Subcutaneous adipose tissue (tissue), 4 donors: Measurements from ENCODE around the gene CNTNAP2. TPM values are rescaled to one million over a fixed set of nuclear protein-coding genes. Genes with fewer than 3 reads are reported as not detected.

Experiments used
- CTCF ChIP-seq: fragments of 450-650 bp; IDR thresholded peaks from one replicate; pipeline ENCODE4 v1.5.1; 2016; ENCODE audit warnings: low read depth, mild to moderate bottlenecking, control low read depth, antibody characterized with exemption, moderate library complexity
- total RNA-seq, 4 donors: library from RNA; depleted of rRNA; stranded (reverse); fragments of >200 nt; gene quantifications; one replicate each; pipeline ENCODE4 v1.1.0, GENCODE V29; 2016

Gene CNTNAP2
- total RNA-seq, 4 donors from 2014 or later: not detected

GRCh38 chr7:147829016-147829415 lies 1712.4 kb downstream of the CNTNAP2 start:
- TF ChIP-seq CTCF: no peak

DNA sequence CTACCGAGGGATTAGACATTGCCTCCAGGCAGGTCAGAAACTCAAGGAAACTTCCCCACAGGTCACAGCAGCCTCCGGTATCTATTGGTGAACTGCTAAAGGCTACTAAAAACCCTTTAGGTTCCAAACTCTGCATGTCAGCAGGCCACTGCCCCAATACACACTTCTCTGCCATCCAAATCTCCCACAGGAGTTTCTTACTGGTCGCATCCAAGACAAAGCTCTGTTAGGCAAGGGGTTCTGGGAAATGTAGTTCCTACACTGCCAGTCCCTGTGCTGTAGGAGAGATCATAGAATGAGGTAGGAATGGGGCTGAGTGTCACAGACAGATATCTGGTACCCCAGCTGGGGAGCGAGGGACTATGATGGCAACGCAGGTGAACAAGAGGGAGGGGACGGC lies 1717.0 kb downstream of the CNTNAP2 start:
- TF ChIP-seq CTCF: no peak

DNA sequence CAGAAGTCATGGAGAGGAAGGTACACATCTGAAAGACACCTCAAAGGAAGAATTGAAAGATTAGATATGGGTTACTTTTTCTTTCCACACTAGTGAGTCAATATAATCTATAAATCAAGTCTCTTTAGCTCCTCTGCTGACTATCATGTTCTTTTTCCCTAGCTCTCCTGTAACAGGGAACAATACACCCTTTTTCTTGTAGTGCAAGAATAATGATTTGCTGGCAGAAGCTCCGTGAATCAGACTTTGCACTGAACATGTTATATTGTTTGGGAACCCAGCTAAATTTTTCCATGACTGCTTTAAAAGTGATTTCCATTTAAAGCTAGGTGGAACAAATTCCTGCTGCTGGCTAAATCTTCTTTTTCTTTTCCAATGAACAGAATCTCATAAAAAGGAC lies 1717.4 kb downstream of the CNTNAP2 start:
- TF ChIP-seq CTCF: no peak

GRCh38 chr7:147852833-147853232 lies 1736.2 kb downstream of the CNTNAP2 start:
- no peak for TF ChIP-seq CTCF

DNA sequence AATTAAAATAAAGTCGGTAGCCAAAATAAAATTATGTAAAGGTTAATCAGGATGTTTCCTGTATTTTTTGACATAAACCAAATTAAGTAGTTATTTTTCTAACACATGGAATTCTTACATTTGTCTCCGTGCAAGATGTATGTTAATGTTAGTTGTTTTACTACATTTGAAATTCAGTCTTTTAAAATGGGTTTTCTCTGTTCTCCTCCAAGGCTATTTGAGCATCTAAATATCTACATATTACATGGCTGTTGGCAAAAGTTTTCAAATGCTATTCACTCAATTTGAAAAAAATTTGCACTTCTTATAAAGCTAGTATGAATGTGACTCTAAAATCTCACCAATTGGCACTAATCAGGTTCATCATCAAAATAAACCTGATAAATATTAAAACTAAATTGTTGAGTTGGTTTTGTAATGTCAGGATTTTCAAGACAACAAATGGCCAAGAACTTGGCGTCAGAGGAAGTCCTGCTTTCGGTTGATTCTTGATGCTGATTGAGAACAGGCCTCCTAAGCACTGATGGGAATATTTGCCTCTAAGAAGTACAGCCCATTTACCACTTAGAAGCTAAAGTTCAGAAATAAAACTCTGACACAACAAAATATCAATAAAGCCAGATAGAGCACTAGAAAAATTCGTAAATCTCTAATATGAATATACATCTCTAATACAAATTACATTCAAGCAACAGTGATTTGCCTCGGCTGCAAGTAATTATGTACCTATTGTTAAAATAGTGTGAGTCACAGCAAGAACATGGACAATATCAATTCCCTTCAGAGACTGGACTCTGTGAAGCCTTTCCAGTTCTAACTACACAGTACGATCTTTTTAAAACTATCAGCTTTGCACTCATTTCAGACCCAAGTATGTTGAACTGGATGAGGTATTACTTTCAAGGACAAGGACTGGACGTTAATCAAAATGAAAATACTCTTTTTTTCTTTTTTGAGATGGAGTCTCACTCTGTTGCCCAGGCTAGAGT lies 1740.8 kb downstream of the CNTNAP2 start:
- no peak for TF ChIP-seq CTCF

- no peak for TF ChIP-seq CTCF
Measured at GRCh38 chr7:147858421-147858820, 1741.8 kb downstream of the CNTNAP2 start.

DNA sequence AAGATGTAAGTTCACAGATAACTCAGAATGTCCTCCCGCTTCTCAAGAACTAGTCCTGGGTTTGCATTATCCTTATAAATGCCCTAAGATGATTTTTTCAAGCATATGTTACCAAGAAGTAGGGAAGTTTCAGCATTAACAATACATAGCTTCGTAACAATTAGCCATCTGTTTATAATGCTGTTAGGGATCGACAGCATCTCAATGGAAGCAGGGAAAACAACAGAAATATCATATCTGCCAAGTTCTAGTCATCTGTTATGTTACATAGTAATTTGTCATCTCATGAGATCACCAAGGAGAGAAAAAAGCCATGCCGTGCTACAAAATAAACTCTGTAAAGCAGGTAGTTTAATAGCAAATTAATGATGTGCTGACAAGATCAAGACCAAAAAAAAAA lies 1742.4 kb downstream of the CNTNAP2 start:
- TF ChIP-seq CTCF: no peak
